Measurements from ENCODE around the gene COL18A1. TPM values are rescaled to one million over a fixed set of nuclear protein-coding genes. Genes with fewer than 3 reads are reported as not detected.
A peak's percentile ranks its signal among the peaks of the same experiment; 100 is the strongest.

The COL18A1 gene
- total RNA-seq, 4 donors from 2014 or later = 124 to 224 (median 173) TPM

GRCh38 chr21:45417951-45418300, 13.0 kb downstream of the COL18A1 start:
- no peak for TF ChIP-seq POLR2A (IDR thresholded peaks at IDR 0.05)
- no peak for TF ChIP-seq EP300 (IDR thresholded peaks at IDR 0.05)
- TF ChIP-seq, protein P1, sequence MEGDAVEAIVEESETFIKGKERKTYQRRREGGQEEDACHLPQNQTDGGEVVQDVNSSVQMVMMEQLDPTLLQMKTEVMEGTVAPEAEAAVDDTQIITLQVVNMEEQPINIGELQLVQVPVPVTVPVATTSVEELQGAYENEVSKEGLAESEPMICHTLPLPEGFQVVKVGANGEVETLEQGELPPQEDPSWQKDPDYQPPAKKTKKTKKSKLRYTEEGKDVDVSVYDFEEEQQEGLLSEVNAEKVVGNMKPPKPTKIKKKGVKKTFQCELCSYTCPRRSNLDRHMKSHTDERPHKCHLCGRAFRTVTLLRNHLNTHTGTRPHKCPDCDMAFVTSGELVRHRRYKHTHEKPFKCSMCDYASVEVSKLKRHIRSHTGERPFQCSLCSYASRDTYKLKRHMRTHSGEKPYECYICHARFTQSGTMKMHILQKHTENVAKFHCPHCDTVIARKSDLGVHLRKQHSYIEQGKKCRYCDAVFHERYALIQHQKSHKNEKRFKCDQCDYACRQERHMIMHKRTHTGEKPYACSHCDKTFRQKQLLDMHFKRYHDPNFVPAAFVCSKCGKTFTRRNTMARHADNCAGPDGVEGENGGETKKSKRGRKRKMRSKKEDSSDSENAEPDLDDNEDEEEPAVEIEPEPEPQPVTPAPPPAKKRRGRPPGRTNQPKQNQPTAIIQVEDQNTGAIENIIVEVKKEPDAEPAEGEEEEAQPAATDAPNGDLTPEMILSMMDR (IDR thresholded peaks at IDR 0.05) = no peak
- Histone ChIP-seq H3K4me1 (peaks cover 0 to 24% (median 0%) of the 10 kb centered on the region in 4 donors), H3K27me3 (no peaks in the 10 kb centered on the region), H3K9me3 (no peaks in the 10 kb centered on the region), H3K4me3 (no peak overlapping the region), H3K27ac (peak overlapping the region in 2 of 4 donors; percentile 11 to 25), H3K36me3 (no peaks in the 10 kb centered on the region)
- no peak for DNase-seq (ENCODE audit: low spot score in 2 of 2)
- WGBS, 2 donors = 59 to 77% methylated on average over 12 to 13 of the region's 20 CpGs

DNA sequence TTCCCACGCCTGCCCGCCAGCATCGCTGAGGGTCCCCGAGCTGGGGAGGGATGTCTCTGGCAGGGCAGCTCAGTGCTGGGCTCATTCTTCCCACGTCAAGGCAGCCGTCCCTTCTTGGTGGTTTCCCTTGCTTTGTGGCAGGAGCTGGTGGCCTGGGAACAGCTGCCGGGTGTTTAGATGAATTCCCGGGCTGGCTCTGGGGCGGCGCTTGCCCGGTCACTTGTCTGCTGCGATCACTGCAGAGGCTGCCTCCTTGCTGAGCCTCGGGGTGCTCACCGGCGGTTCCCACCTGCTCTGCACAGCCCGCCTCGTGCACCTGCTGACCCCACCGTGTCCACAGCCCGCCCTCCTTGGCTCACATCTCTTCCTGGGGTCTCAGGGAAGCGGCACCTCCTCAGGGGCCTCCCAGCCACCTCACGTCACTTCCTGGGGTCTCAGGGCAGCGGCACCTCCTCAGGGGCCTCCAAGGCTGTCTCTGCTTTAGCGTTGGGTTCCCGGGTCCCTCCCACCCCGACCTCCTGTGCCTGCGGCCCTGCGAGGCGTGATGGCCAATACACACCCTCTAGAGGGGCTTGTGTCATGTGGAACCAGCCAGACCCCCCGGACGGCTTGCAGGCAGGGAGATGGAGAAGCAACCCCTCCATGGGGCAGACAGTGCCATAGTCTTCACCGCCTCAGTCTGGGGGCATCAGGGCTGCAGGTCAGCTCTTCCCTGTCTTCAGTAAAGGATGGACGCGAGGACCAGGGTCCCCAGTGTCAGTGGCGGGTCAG, 13.5 kb downstream of the COL18A1 start:
- DNase-seq (ENCODE audit: low spot score in 2 of 2) = no peak
- Histone ChIP-seq H3K4me3 (no peak overlapping the region), H3K27me3 (no peaks in the 10 kb centered on the region), H3K36me3 (no peaks in the 10 kb centered on the region), H3K4me1 (peaks cover 0 to 24% (median 0%) of the 10 kb centered on the region in 4 donors), H3K9me3 (no peaks in the 10 kb centered on the region), H3K27ac (peak overlapping the region in 2 of 4 donors; percentile 11 to 25)
- WGBS, 2 donors = 78% methylated on average over 26 to 32 of the region's 34 CpGs
- TF ChIP-seq, protein P1 (IDR thresholded peaks at IDR 0.05) = no peak

GRCh38 chr21:45419162-45419561, 14.2 kb downstream of the COL18A1 start:
- Histone ChIP-seq H3K9me3 (no peaks in the 10 kb centered on the region), H3K27ac (no peak overlapping the region), H3K36me3 (no peaks in the 10 kb centered on the region), H3K27me3 (no peaks in the 10 kb centered on the region), H3K4me1 (peaks cover 0 to 24% (median 0%) of the 10 kb centered on the region in 4 donors), H3K4me3 (no peak overlapping the region)
- TF ChIP-seq EP300 (IDR thresholded peaks at IDR 0.05) (no peak), POLR2A (IDR thresholded peaks at IDR 0.05) (no peak)
- TF ChIP-seq, protein P1 (IDR thresholded peaks at IDR 0.05) = no peak
- WGBS, 2 donors = 95 to 96% methylated on average over 25 of the region's 25 CpGs
- DNase-seq (ENCODE audit: low spot score in 2 of 2) = no peak

- no peaks in the 10 kb centered on the region for H3K27me3 ChIP-seq
- H3K36me3 ChIP-seq = no peaks in the 10 kb centered on the region
- H3K9me3 ChIP-seq = no peaks in the 10 kb centered on the region
- H3K4me1 ChIP-seq = peaks cover 0 to 24% (median 0%) of the 10 kb centered on the region in 4 donors
- H3K4me3 ChIP-seq = no peak overlapping the region
- H3K27ac ChIP-seq = peak overlapping the region in 2 of 4 donors; percentile 17 to 38
- no peak for DNase-seq (ENCODE audit: low spot score in 2 of 2)
- 59 to 62% methylated on average over 18 to 27 of the region's 36 CpGs for WGBS, 2 donors
- no peak for TF ChIP-seq EP300 (IDR thresholded peaks at IDR 0.05)
- TF ChIP-seq, protein P1 (IDR thresholded peaks at IDR 0.05) = no peak
- TF ChIP-seq POLR2A (IDR thresholded peaks at IDR 0.05) = no peak
These were observed 15.4 kb downstream of the COL18A1 start for GRCh38 chr21:45420061-45421041.
